GM18858 (cell line): ENCODE results near the gene KHDC4.
"Not testable (repeated sequence)": the region's sequence is repeated elsewhere in the genome, so short reads cannot be mapped to it uniquely, and the experiment has no call there.

Source experiments
- ATAC-seq: cut with Tn5 transposase; IDR thresholded peaks from one replicate; pipeline ENCODE4 v1.9.1; 2021; ENCODE audit not compliant: unreplicated experiment

Gene KHDC4

DNA sequence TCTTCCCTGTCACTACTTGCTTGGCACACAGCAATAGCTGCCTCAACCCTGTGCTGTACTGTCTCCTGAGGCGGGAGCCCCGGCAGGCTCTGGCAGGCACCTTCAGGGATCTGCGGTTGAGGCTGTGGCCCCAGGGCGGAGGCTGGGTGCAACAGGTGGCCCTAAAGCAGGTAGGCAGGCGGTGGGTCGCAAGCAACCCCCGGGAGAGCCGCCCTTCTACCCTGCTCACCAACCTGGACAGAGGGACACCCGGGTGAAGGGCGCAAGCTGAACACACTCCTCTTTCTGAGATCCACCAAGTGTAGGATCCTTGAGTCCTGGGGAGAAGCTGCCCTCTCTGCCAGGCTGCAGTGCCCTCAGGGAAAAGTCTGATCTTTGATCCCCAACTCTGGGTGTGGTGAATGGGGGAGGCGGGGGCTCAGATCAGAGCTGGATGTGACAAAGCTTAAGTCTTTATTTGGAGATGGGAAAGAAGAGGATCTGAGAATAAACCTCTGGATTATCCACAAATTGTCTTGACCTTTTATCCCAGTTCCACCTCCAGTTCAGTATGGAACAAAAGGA is 8.4 kb upstream of the KHDC4 start:
- ATAC-seq, result no peak

DNA sequence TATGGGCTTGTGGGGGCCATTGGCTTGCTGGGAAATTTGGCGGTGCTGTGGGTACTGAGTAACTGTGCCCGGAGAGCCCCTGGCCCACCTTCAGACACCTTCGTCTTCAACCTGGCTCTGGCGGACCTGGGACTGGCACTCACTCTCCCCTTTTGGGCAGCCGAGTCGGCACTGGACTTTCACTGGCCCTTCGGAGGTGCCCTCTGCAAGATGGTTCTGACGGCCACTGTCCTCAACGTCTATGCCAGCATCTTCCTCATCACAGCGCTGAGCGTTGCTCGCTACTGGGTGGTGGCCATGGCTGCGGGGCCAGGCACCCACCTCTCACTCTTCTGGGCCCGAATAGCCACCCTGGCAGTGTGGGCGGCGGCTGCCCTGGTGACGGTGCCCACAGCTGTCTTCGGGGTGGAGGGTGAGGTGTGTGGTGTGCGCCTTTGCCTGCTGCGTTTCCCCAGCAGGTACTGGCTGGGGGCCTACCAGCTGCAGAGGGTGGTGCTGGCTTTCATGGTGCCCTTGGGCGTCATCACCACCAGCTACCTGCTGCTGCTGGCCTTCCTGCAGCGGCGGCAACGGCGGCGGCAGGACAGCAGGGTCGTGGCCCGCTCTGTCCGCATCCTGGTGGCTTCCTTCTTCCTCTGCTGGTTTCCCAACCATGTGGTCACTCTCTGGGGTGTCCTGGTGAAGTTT is 7.8 kb upstream of the KHDC4 start:
- ATAC-seq, result no peak

DNA sequence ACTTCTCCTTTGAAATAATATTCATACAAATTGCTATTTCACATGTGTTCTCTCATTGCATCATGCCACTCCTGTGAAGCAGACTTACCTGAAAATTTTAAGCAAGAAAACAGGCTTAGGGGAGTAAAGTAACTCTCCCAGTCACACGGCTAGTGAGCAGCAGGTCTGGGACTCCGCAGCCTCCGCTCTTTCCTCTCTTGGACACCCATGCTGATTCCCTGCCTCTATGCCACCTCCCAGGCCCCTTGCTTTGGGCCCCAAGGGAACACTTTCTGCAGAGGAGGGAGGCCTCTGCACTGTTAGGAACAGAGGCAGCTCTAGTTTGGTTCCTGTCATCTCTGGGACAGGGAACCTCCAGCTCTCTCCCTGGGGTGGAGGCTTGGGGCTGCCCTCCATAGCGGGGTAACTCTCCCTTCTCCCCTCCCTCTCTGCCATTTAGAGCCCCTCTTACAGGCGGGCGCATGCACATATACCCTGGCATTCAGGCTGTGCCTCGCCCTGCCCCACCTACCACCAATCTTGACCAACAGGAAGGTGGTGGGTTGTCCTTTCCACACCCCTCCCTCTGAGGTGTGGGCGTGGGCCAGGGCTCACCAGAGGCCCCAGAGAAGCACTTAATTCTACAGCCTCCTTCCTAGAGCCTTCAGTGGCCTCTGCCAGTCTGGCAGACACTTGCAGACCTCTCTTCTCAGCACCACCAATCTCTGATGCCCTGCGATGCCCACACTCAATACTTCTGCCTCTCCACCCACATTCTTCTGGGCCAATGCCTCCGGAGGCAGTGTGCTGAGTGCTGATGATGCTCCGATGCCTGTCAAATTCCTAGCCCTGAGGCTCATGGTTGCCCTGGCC is 7.0 kb upstream of the KHDC4 start, which contains the start of gene RXFP4:
Gene RXFP4 (plus strand): TSS at position 646 of the 852 bp plus-strand sequence. CDS start 72 bp downstream, at position 718.
- ATAC-seq, result no peak

DNA sequence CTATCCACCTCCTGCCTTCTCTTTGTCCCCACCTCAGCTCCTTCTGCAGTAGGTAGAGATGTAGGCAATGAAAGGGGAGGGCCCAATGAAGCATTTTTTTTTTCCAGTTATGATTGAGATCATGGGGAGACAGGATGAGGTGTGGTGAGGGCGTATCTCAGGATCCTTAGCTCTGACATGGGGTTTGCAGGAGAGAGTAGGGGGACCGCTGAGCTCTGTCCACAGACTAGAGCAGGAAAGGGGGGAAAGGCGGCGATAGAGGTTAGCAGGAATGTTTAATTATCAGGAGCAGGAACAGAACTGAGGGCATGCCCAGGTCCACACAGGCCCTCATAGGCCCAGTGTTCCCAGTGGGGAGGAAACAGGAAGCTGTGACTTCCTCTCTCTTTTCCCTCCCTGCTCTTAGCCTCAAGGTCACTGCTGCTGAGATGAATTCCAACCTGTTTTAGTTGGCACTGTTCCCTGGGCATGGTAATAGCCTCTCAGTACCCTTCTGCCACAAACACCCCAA is 6.3 kb upstream of the KHDC4 start:
- ATAC-seq, result no peak

DNA sequence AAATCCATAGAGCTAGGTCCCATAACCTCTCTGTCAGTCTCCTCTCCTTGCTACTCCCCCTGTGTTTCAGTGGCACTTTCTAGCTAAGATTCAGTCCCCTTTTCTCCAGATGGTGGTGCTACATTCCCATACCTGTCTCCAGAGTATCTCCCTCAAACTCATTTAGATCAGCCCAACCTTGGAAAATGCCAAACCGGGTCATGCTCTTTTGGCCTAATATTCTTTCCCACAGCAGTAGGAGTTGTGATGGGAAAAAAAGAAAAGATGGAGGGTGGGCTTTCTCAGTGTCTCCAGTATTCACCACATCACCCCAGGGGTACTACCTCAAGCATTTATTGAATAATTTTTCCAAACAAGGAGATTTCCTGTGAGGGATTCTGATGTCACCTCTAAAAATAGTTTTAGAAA is 4.0 kb upstream of the KHDC4 start:
- ATAC-seq, result no peak

DNA sequence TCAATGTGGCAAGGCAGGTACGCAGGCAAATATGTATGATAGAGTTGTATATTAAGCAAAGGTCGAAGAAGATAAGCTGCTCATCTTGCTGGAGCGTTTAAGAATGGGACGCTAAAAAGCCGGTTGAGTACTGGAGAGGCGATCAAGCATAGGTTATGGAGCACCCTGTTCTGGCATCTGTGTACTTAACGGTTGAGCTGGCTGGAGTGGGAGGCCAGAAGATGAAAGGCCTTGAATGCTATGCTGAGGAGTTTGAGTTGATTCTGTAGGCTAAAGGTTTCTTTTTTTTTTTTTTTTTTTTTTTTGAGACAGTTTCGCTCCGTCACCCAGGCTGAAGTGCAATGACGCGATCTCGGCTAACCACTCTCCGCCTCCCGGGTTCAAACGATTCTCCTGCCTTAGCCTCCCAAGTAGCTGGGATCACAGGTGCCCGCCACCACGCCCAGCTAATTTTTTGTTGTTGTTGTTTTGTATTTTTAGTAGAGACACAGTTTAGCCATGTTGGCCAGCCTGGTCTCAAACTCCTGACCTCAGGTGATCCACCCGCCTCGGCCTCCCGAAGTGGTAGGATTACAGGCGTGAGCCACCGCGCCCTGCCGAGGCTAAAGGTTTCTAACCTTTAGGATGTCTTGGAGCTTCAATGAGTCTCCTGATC is 850 bp upstream of the KHDC4 start:
- no peak for ATAC-seq

DNA sequence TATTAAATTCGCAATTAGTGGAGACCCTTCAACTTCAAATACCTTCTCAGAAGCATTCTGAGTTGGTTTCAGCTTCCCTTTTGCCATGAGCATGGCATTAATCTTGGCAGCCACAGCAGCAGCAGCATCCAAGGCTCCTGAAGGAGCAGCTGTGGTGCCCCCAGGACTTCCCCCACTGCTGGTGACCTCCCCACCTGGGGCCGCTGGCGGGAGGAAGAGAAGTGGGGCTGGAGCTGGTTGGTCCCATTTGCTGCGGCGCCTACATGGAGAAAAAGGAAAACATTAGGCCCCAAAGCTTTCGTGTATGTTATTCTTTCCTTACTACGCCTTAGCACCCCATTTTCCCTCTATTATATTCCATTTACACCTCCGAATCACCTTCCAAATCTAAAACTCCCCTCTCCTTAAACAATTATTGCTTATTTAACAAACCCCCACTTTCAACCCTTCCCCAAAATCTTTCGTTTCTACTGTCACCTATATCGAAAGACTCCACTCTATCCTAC is 569 bp downstream of the KHDC4 start:
- no peak for ATAC-seq

DNA sequence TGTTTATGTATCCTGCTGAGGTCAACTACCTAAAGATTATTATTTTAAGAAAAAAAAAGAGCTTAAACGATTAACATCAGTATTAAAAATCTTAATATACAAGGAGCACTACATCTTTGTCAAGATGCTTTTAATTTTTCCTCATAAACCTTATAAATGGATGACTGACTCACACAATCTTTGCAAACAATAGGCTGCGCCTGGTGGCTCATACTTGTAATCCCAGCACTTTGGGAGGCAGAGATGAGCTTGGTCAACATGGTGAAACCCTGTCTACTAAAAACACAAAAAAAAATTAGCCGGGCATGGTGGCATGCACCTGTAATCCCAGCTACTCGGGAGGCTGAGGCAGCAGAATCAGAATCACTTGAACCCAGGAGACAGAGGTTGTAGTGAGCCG is 1.7 kb downstream of the KHDC4 start:
- ATAC-seq, result no peak

DNA sequence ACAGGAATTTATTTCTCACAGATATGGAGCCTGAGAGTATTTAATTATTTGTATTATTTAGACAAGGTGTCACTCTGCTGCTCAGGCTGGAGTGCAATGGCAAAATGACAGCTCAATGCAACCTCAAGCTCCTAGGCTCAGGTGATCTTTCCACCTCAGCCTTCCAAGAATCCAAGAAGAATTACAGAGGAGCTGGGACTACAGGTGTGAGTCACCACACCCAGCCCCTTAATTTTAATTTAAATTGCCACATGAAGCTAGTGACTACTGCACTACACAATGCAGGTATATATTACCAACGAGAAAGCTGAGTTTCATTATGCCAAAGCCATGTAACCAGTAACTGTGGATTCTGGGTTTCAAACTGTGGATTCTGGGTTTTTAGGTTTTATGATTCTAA is 2.1 kb downstream of the KHDC4 start:
- no peak for ATAC-seq

DNA sequence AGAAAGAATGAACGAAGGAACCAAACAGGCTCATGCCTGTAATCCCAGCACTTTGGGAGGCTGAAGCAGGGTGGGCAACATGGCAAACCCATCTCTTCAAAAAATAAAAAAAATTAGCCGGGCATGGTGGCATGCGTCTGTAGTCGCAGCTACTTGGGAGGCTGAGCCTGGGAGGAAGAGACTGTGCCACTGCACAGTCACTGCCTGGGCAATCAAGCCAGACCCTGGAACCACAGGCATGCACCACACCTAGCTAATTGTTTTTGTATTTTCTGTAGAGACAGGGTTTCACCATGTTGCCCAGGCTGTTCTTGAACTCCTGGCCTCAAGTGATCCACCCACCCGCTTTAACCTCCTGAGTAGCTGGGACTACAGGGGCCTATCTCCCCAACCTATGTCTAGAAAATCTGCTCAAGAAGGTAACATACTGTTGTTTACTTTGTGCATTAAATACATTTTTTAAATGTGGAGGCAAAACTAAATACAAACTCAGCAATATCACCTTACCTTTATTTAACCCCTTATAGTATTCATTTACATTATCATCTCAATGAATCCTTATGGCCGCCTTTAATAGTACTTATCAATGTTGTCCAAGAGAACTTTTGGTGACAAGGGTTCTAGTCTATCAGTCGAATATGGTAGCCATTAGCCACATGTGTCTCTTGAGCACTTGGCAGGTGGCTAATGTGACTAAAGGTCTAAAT is 2.7 kb downstream of the KHDC4 start:
- ATAC-seq, result no peak

DNA sequence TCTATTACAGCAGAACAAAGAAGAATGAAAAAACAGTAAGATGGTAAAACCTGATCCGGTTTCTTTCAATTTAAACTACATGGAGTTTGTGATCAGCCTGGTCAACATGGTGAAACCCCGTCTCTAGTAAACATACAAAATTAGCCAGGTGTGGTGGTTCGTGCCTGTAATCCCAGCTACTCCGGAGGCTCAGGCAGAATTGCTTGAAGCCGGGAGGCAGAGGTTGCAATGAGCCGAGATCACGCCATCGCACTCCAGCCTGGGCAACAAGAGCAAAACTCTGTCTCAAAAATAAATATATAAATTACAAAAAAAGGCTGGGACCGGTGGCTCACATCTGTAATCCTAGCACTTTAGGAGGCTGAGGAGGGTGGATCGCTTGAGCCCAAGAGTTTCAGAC is 3.5 kb downstream of the KHDC4 start:
- ATAC-seq, result not testable (repeated sequence)

DNA sequence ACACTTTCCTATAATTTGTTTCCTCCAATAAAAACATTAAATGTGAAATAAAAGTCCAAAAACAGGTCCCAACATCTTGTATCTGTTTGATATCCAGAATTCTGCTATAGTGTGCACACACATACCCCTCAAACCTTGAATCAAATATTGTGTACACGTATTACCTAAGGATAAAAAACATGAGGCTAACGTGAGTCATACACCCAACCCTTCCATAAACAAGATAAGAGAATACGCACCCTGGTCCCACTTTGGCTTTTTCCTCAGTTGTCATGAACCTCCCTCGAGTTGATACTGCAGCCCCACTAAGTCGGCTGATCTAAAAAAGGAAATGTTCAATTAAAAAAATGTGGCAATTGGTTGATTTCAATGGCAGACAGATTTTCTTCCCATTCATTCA is 5.2 kb downstream of the KHDC4 start:
- ATAC-seq, result no peak

DNA sequence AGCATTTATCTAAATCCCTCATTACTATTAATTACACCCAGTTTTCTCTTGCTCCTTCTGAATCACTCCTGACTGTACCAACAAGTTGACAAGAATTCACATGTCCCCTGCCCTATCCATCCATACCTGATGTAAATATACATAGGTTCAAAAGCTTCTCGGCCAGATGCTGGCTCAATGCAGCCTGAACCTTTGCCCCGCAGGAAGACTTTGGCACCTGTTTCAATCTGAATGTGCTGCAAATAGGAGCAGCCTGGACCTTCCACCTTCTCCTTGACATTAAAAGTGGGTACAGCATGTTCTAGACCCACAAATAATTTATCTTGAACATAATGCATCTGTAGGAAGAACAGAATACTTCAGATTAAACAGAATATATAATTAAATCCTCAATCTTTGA is 8.7 kb downstream of the KHDC4 start:
- ATAC-seq, result no peak

DNA sequence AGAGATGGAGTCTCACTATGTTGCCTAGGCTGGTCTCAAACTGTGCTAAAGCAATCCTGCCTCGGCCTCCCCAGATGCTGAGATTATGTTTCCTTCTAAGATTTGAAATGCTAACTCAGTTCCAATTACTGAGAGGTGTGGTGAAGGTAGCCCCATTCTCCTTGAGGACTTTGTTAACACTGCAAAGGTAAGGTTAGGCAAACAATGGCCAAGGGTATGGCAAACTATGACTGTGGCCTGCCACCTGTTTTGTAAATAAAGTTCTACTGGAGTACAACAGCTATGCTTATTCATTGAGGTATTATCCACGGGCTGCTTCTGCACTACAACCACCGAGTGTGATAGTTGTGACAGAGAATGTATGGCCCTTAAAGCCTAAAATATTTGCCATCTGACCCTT is 13.5 kb downstream of the KHDC4 start:
- ATAC-seq, result no peak

DNA sequence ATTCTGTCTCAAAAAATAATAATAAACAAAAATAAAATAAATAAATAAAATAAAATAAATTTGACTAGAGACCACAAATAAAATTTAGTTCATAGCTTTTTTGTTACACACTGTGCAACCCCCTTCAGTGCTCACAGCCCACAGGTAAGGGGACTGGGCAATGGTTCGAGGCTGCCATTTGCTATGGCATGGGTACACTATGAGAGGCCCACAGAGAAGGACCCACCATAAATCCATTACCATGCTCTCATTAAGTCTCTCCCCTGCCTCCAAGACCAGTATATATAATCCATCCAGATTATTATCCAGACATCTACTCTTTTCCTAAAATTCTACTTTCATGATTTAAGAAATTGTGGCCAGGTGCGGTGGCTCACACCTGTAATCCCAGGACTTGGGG is 14.4 kb downstream of the KHDC4 start:
- ATAC-seq, result no peak

DNA sequence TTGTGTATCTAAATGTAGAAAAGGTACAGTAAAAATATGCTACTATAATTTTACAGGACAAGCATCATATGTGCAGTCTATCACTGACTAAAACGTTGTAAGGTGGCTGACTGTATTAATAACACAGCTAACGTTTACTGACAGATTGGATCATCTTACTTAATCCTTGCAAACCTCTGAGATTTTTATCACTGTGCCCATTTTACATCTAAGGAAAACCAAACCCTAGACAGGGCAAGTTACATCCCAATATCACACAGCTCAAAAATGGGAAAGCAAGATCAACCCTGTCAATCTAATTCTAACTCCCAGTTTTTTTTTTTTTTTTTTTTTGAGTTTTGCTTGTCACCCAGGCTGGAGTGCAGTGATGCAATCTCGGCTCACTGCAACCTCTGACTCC is 15.6 kb downstream of the KHDC4 start:
- ATAC-seq, result no peak

DNA sequence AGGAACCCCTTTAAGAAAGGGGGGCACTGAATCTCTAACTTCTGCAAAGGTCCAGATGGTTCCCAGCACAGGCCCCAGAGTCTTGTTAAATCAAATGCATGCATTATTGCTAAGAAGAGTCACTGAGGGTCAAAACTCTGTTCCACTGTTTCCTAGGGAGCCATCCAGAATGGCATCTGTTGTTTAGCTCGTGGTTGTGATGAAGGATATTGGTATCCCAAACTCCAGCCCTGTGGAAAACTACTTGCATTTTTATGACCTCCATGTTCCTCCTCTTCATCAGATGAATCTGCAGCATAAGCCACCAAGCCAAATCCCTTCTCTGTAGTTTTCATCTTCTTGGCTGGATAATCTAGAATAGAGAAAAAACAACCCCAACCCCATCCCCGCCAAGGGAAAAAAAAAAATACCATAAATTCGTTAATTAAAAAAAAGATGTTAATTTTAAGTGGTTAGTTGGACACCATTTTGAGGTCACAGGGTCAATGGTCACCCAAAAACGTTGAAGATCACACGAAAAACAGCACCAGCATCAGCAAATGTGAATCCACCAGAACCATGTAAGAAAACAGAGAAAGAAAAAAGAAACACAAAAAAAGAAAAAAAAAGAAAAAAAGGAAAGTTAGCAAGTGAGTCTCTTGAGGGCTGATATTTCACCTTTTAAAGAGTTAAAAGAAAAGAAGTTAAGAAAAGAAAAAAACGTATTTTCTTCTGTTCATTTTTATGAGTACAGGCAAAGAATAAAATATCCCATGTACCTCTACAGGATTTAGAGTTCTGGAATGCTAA is 20.1 kb downstream of the KHDC4 start:
- ATAC-seq, result no peak

DNA sequence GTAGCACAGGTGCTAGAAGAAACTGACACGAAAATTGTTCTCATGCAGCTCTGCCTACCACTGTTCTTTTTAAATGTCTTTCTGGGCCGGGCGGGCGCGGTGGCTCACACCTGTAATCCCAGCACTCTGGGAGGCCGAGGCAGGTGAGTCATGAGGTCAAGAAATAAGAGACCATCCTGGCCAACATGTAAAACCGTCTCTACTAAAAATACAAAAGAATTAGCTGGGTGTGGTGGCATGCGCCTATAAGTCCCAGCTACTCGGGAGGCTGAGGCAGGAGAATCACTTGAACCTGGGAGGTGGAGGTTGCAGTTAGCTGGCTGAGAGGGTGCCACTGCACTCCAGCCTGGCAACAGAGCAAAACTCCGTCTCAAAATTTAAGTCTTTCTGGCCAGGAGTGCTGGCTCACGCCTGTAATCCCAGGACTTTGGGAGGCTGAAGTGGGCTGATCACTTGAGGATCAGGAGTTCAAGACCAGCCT is 22.1 kb downstream of the KHDC4 start:
- ATAC-seq, result no peak

DNA sequence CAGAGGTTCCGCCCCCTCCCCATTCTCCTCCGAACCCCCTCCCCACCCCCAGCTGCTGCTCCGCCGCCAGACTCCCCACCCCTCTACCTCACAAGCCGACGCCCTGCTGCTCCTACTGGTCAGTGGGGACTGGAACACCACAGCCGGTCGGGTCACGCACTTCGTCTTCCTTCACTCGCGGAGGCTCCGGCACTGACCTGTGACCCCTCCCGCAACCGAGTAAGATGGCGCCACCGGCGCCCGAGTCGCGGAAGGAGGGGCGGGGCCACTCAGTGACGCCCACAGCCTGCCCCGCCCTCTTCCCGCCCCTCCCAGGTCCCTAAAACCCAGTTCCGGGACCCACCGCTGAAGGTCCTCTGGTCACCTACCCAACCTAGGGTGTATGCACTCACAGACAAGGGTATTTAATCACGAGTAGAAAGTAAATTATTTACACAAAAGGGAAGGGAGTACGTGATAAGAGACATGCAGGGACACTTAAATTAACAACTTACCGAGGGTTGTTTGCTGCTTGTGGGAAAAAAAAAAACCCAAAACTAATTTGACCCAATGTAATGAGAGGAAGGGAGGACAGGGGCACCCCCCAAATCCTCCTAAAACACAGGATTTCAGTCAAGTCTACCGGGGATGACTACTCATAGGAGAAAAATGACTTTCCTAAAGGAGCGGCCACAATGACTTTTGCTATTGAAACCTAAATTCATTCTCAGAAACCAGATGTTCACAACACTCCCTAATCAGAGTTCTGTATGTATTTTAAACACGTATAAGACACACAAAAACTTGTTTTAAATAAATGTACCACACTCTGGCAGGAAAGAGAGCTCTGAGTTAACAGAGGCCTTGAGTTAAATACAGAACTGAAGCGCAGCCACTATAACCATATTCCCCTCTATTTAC is 22.8 kb downstream of the KHDC4 start, which contains the start of gene RIT1:
Gene RIT1 (minus strand): TSS at position 194 of the 900 bp plus-strand sequence. CDS start 588 bp downstream, outside the sequence.
- peak; percentile 41 for ATAC-seq
